Medulla oblongata (tissue), 1 donor: ENCODE measurements around the gene ATXN7L3.
A peak's percentile ranks its signal among the peaks of the same experiment; 100 is the strongest.
"Not testable (repeated sequence)": the region's sequence is repeated elsewhere in the genome, so short reads cannot be mapped to it uniquely, and the experiment has no call there.

Experiments used
- DNase-seq: peaks from one replicate; pipeline ENCODE4 v3.0.0-alpha.2; 2015; ENCODE audit errors: extremely low spot score

ATXN7L3 gene

GRCh38 chr17:44174427-44174826 lies 25.3 kb downstream of the ATXN7L3 start:
- DNase-seq: no peak

- no peak for DNase-seq
Measured at GRCh38 chr17:44171931-44172455, 27.7 kb downstream of the ATXN7L3 start.

- peak; percentile 23 for DNase-seq
Measured at GRCh38 chr17:44170499-44171201, 29.0 kb downstream of the ATXN7L3 start, which contains the start of gene ASB16. Gene ASB16 (plus strand): TSS chr17:44170704. CDS start chr17:44170790, 86 bp downstream.

GRCh38 chr17:44170135-44170498 lies 29.6 kb downstream of the ATXN7L3 start:
- no peak for DNase-seq

- DNase-seq: no peak
Measured at GRCh38 chr17:44167181-44167861, 32.4 kb downstream of the ATXN7L3 start.

GRCh38 chr17:44164476-44164875 lies 35.2 kb downstream of the ATXN7L3 start:
- DNase-seq: no peak

- no peak for DNase-seq
Measured at GRCh38 chr17:44159519-44160210, 40.0 kb downstream of the ATXN7L3 start.

- no peak for DNase-seq
Measured at GRCh38 chr17:44155488-44155887, 44.2 kb downstream of the ATXN7L3 start.

- DNase-seq: no peak
Measured at GRCh38 chr17:44152875-44153274, 46.8 kb downstream of the ATXN7L3 start.

- no peak for DNase-seq
Measured at GRCh38 chr17:44149750-44150329, 49.8 kb downstream of the ATXN7L3 start.

GRCh38 chr17:44149066-44149465 lies 50.6 kb downstream of the ATXN7L3 start:
- DNase-seq: not testable (repeated sequence)

- DNase-seq: no peak
Measured at GRCh38 chr17:44147812-44148211, 51.9 kb downstream of the ATXN7L3 start.

- DNase-seq: no peak
Measured at GRCh38 chr17:44146375-44147346, 53.0 kb downstream of the ATXN7L3 start.

GRCh38 chr17:44144966-44145739 lies 54.5 kb downstream of the ATXN7L3 start:
- no peak for DNase-seq

GRCh38 chr17:44143921-44144320 lies 55.8 kb downstream of the ATXN7L3 start:
- DNase-seq: not testable (repeated sequence)
